Measurements from ENCODE around the gene CEND1. TPM values are rescaled to one million over a fixed set of nuclear protein-coding genes. Genes with fewer than 3 reads are reported as not detected.

CEND1 gene
- total and polyA plus RNA-seq, 2 of the 4 experiments (the other 2 are of a cell fraction) = 0.90 to 4.0 TPM

- ChIA-PET POLR2A (ENCODE audit: unreplicated experiment) (no interaction called here), CTCF (no interaction called here)
- Histone ChIP-seq H2BK120ac (ENCODE audit: low read depth, low read length) (no peak overlapping the region), H3K27me3 (ENCODE audit: control insufficient read depth, insufficient read depth, low read length) (no peaks in the 10 kb centered on the region), H4K5ac (ENCODE audit: low read depth, low read length) (no peak overlapping the region), H4K20me1 (ENCODE audit: insufficient read depth, low read length) (peaks cover 67% of the 10 kb centered on the region), H2BK20ac (ENCODE audit: low read depth, low read length) (no peak overlapping the region), H3K4ac (ENCODE audit: low read depth, low read length) (no peak overlapping the region), H2BK5ac (ENCODE audit: low read depth, low read length, poor library complexity, severe bottlenecking) (no peak overlapping the region), H3K4me3 (ENCODE audit: insufficient read depth, low read depth, low read length) (no peak overlapping the region), H4K91ac (ENCODE audit: insufficient read depth, low read depth, low read length) (no peak overlapping the region), H3K23ac (ENCODE audit: low read depth, low read length) (no peak overlapping the region), H2AK5ac (ENCODE audit: low read depth, low read length) (no peak overlapping the region), H4K8ac (ENCODE audit: low read depth in 2 of 2, low read length in 2 of 2) (no peak overlapping the region), H2BK15ac (ENCODE audit: low read depth, low read length) (no peak overlapping the region), H3K9me3 (ENCODE audit: control insufficient read depth, insufficient read depth, low read length) (no peaks in the 10 kb centered on the region), H2AFZ (replicated peaks; ENCODE audit: low read length, poor library complexity) (no peak overlapping the region), H3K9ac (ENCODE audit: low read depth, low read length) (no peak overlapping the region), H2AK9ac (replicated peaks; ENCODE audit: low read depth, low read length, poor library complexity) (no peak overlapping the region), H3K79me1 (ENCODE audit: low read depth in 1 of 2, low read length in 2 of 2) (peaks cover 5 to 56% of the 10 kb centered on the region in 2 experiments), H3K36me3 (ENCODE audit: control insufficient read depth, insufficient read depth, low read length) (peaks cover 39% of the 10 kb centered on the region), H3K4me1 (ENCODE audit: control insufficient read depth, insufficient read depth, low read length) (peaks cover 9% of the 10 kb centered on the region), H3K14ac (replicated peaks; ENCODE audit: low read depth, low read length) (no peak overlapping the region), H3K18ac (ENCODE audit: low read depth, low read length) (no peak overlapping the region), H3K9me1 (ENCODE audit: insufficient read depth, low read length) (peaks cover 8% of the 10 kb centered on the region; the same call in 1 of the 2 replicates), H3K56ac (ENCODE audit: extremely low read depth, insufficient read depth, low read length) (no peak overlapping the region), H3K27ac (ENCODE audit: insufficient read depth, low read length) (no peak overlapping the region), H3K4me2 (ENCODE audit: low read depth, low read length) (no peak overlapping the region)
- BruUV-seq (replicated peaks) = no TSS peak
- no peak for DNase-seq
- ATAC-seq (ENCODE audit: low read depth) = no peak
- no peak for TF ChIP-seq POLR2A (IDR thresholded peaks at IDR 0.05; ENCODE audit: low read depth, low read length)
- TF ChIP-seq NFE2L2 (IDR thresholded peaks at IDR 0.05; ENCODE audit: low read depth, low read length) = no peak
- no peak for TF ChIP-seq CHD1 (IDR thresholded peaks at IDR 0.05; ENCODE audit: low read depth, low read length)
- TF ChIP-seq FOS (IDR thresholded peaks at IDR 0.05; ENCODE audit: low read depth, low read length) = no peak
- no peak for TF ChIP-seq MAFK (IDR thresholded peaks at IDR 0.05; ENCODE audit: low read depth, low read length)
- TF ChIP-seq CTCF (conservative IDR thresholded peaks at IDR 0.05; ENCODE audit: low read depth, low read length) = no peak
- no peak for TF ChIP-seq USF2 (IDR thresholded peaks at IDR 0.05; ENCODE audit: low read depth, low read length)
- no peak for TF ChIP-seq RAD21 (IDR thresholded peaks at IDR 0.05; ENCODE audit: low read length)
- no peak for TF ChIP-seq MXI1 (IDR thresholded peaks at IDR 0.05; ENCODE audit: borderline replicate concordance, low read depth, low read length)
- no peak for TF ChIP-seq CEBPB (IDR thresholded peaks at IDR 0.05; ENCODE audit: low read depth, low read length)
- TF ChIP-seq ELK1 (IDR thresholded peaks at IDR 0.05; ENCODE audit: borderline replicate concordance, low read depth, low read length) = no peak
- no peak for TF ChIP-seq SMC3 (IDR thresholded peaks at IDR 0.05; ENCODE audit: low read depth, low read length)
- TF ChIP-seq RCOR1 (IDR thresholded peaks at IDR 0.05; ENCODE audit: insufficient replicate concordance, low read length) = no peak
- 90% methylated on average over 21 of the region's 34 CpGs; no CpG with 5 or more reads in 1 of the 2 experiments for WGBS, 2 experiments (ENCODE audit: extremely low coverage in 2 of 2, insufficient read length in 1 of 2)
- intact Hi-C loops (cut with micrococcal nuclease) = no loop called here
- dilution Hi-C loops (cut with HindIII; ENCODE audit: low sequenced_read_pairs, unreplicated experiment) = no loop called here
- in situ Hi-C loops (cut with MboI; ENCODE audit: low sequenced_read_pairs) = no loop called here
These were observed 17.2 kb downstream of the CEND1 start for GRCh38 chr11:772429-773390.

All from IMR-90 (cell line).